Stimulated activated naive CD8-positive, alpha-beta T cell treated with anti-CD3 and anti-CD28 coated beads, Interleukin-15, amount 100 ng/mL, for 72 hours (primary cell): ENCODE results near the gene FSTL4.

Experiments
- ATAC-seq: fragments of 150-1000 bp; cut with Tn5 transposase; 2 replicates; pipeline ENCODE4 v1.10.0; 2021; ENCODE audit warnings: mild to moderate bottlenecking, moderate library complexity
- DNase-seq, 2 donors: peaks; one replicate each; pipeline ENCODE4 v3.0.0; 2021 to 2022
- H3K27ac Mint-ChIP-seq, 2 donors: one replicate each; pipeline ENCODE4 v1.8.0; 2022; ENCODE audit warnings: mild to moderate bottlenecking in 2 of 2, mixed read lengths in 2 of 2, moderate library complexity in 2 of 2
- H3K27me3 Mint-ChIP-seq: one replicate; pipeline ENCODE4 v1.8.0; 2022; ENCODE audit warnings: mixed read lengths
- H3K4me1 Mint-ChIP-seq: one replicate; pipeline ENCODE4 v1.8.0; 2022; ENCODE audit warnings: mild to moderate bottlenecking, mixed read lengths
- H3K4me3 Mint-ChIP-seq, 2 donors: one replicate each; pipeline ENCODE4 v1.8.0; 2022; ENCODE audit warnings: mild to moderate bottlenecking in 2 of 2, mixed read lengths in 2 of 2, moderate library complexity in 1 of 2
- H3K9me3 Mint-ChIP-seq, 2 donors: one replicate each; pipeline ENCODE4 v1.8.0; 2022; ENCODE audit warnings: mixed read lengths in 2 of 2

Gene FSTL4

DNA sequence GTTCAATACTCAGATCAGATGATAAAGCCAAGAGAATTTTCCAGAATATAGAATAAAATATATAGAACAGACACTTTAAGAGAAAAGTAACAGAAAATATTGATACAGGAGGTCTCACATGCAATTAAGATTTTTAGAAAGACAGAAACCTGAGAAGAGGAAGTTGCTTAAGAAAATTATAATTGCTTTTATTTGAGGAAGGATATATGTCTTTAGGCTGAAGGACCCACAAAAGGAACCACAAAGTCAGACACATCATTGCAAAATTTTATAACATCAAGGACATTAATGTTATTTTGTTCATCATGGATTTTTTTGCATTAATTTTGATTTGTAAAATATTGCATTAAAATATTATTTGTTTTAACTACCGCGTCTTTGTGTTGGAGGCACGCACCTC is 141.5 kb downstream of the FSTL4 start:
- H3K4me3 Mint-ChIP-seq = no peak overlapping the region
- peaks cover under 1% of the 10 kb centered on the region for H3K4me1 Mint-ChIP-seq
- ATAC-seq (no peak), DNase-seq (no peak)
- H3K27me3 Mint-ChIP-seq = peaks cover 27% of the 10 kb centered on the region
- no peaks in the 10 kb centered on the region for H3K9me3 Mint-ChIP-seq
- H3K27ac Mint-ChIP-seq = no peak overlapping the region

DNA sequence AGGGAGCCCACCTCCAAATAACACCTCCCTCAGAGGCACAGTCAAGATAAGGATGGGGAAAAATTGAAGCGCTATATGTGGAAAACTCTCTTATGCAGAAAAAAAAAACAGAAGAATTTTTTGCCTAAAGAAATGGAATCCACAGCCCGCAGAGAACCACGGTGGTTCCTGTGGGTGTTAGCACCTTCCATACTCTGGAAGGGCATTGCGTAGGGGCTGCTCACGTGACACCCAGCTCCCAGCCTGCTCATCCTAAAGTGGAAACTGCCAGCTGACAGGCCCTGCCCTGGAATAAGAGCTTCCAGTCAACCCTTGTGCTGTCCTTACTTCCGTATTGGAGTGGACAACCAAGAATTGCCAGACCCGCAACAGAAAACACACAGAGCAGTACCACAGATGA is 142.5 kb downstream of the FSTL4 start:
- DNase-seq = no peak
- Mint-ChIP-seq H3K4me1 (peaks cover 6% of the 10 kb centered on the region), H3K27ac (no peak overlapping the region), H3K9me3 (no peaks in the 10 kb centered on the region), H3K4me3 (no peak overlapping the region), H3K27me3 (peaks cover 23% of the 10 kb centered on the region)
- ATAC-seq = no peak

DNA sequence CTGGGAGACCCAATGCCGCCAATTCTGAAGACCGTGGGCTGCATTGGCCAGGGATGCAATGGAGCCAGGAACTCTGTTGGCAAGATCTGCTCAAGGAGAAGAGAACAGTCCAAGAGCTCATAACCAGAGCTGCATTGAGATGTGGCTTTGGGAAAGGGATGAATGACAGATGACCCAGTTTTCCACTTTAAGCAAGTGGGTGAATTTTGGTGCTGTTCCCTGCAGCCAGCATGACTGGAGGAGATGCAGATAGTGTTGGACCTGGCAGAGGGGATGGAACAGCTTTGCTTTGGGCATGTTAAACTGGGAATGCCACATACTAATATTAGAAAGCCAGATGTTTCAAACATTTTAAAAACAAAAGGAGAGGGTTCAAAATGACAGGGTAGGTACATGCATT is 143.1 kb downstream of the FSTL4 start:
- peaks cover 6% of the 10 kb centered on the region for H3K4me1 Mint-ChIP-seq
- H3K27me3 Mint-ChIP-seq = peaks cover 20% of the 10 kb centered on the region
- ATAC-seq = no peak
- peak overlapping the region in 1 of 2 donors; percentile 59 for H3K27ac Mint-ChIP-seq
- no peak for DNase-seq
- no peak overlapping the region for H3K4me3 Mint-ChIP-seq
- no peaks in the 10 kb centered on the region for H3K9me3 Mint-ChIP-seq

DNA sequence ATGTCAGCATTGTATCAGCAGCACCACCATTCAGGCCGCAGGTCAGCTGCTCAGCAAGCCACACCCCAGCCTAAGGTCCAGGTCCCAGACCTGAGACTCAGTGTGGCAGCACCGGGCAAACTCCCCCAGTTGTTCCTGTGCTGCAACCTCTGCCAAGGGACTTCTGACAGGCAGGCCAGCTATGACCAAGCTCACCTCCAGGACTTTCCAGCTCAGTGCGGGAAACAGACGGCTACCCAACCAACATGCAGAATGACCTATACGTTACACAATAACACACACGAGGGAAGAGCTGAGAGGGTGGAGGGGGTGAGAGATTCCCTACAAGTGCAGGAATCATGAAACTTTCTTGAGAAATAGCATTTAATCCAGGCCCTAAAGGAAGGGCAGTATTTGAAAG is 143.7 kb downstream of the FSTL4 start:
- Mint-ChIP-seq H3K9me3 (no peaks in the 10 kb centered on the region), H3K27me3 (peaks cover 13% of the 10 kb centered on the region), H3K4me3 (no peak overlapping the region), H3K4me1 (peaks cover 6% of the 10 kb centered on the region), H3K27ac (peak overlapping the region in 1 of 2 donors; percentile 36)
- DNase-seq = no peak
- ATAC-seq = no peak

DNA sequence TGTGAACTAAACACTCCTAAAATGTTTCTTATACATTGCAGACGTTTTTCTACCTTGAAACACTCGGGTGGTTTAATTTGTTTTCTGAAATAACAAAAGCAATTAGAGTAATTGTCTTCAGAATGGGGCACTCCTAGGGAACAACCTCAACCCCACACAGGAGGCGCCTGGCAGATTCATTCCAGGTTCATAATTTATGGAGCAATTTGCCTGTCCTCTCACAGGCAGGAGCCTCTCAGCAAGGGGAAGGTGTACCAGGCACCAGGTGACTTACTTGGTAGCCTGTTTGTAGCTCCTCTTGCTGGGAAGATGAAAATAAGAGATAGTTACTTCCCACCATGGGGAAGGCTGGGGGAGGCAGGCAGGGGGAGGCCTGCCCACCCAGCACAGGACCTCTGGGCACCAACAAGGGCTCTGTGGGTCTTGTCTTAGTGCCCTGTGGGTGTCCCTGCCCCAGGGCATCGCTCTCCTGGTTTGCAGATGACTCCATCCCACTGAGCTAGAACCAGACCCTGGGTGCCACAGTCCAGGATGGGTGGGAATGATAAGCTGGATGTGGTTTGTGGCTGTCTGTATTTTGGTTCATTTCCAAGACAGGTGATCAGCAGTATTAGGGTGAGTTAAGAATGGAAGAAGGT is 144.4 kb downstream of the FSTL4 start:
- Mint-ChIP-seq H3K4me3 (no peak overlapping the region), H3K9me3 (no peaks in the 10 kb centered on the region), H3K27ac (no peak overlapping the region), H3K4me1 (peaks cover 6% of the 10 kb centered on the region), H3K27me3 (peaks cover 9% of the 10 kb centered on the region)
- ATAC-seq = no peak
- no peak for DNase-seq

DNA sequence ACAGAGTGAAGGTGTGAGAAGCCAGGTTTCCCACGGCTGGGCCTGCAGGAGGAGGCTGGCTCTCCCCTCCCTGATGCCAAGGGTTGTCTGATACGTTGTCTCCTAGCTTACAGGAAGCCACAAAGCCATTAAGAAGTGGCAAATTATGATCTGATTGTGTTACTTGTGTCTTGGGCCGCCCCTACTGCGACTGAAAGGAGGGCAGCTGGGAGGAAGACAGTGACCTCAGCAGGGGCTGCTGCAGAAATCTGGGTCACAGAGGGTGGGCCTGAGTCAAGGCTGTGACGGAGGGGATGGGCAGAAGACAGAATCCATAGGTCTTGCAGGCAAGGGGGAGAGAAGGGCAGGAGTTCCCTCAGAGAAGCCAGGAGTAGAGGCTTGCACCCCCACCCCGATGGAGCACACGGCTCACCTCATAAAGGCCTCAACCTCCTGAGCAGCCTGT is 145.0 kb downstream of the FSTL4 start:
- Mint-ChIP-seq H3K4me1 (peaks cover 6% of the 10 kb centered on the region), H3K4me3 (no peak overlapping the region), H3K27ac (no peak overlapping the region), H3K27me3 (peaks cover 9% of the 10 kb centered on the region), H3K9me3 (no peaks in the 10 kb centered on the region)
- DNase-seq (no peak), ATAC-seq (peak; percentile 58)

DNA sequence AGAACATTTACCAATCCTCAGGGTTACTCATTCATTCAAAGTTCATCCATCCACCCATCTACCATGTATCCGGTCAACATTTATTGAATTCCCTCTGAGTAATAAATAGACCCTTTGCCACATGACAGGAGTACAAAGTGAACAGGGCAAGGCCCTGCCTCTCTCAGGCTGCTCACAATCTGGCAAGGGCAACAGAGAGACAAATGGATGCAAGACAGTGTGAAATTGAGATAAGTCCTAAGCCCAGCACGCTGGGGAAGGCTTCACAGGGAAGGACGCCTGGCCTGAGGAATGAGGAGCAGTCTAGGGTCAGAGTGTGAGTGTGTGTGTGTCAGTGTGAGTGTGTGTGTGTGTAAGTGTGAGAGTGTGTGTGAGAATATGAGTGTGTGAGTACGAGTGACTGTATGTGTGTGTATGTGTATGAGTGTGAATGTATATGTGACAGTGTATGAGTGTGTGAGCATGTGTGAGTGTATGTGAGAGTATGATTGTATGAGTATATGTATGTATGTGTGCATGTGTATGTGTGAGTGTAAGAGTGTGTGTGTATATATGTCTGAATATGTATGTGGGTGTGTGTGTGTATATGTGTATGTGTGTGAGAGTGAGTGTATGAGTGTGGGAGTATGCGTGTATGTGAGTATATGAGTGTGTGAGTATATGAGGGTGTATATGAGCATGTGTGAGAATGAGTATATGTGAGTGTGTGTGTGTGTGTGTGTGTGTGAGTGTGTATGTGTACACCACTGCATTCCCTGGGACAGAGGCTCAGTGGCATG is 145.6 kb downstream of the FSTL4 start:
- DNase-seq (no peak), ATAC-seq (peak; percentile 38)
- peaks cover 6% of the 10 kb centered on the region for H3K4me1 Mint-ChIP-seq
- peaks cover 9% of the 10 kb centered on the region for H3K27me3 Mint-ChIP-seq
- no peaks in the 10 kb centered on the region for H3K9me3 Mint-ChIP-seq
- no peak overlapping the region for H3K27ac Mint-ChIP-seq
- H3K4me3 Mint-ChIP-seq = no peak overlapping the region

DNA sequence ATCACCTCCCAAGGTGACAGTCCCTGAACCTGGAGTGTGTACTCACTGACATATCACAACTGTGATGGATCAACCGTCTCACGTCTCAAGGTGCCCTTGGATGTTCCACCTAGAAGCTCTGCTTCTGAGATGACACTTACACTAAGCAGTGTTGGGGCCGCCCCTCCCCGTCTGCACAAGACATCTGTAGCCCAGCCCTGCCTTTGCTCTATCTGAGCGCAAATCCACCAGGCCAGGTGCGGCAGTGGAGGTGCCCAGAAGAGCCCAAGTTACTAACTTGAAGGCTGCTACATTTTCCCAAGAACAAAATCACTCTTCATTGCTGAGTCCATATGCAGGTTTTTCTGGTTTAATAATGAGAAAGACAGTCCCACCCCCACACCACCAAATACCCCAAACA is 148.3 kb downstream of the FSTL4 start:
- H3K9me3 Mint-ChIP-seq = no peaks in the 10 kb centered on the region
- no peak overlapping the region for H3K4me3 Mint-ChIP-seq
- DNase-seq (no peak), ATAC-seq (no peak)
- H3K4me1 Mint-ChIP-seq = peaks cover 11% of the 10 kb centered on the region
- H3K27ac Mint-ChIP-seq = no peak overlapping the region
- H3K27me3 Mint-ChIP-seq = peaks cover 5% of the 10 kb centered on the region

DNA sequence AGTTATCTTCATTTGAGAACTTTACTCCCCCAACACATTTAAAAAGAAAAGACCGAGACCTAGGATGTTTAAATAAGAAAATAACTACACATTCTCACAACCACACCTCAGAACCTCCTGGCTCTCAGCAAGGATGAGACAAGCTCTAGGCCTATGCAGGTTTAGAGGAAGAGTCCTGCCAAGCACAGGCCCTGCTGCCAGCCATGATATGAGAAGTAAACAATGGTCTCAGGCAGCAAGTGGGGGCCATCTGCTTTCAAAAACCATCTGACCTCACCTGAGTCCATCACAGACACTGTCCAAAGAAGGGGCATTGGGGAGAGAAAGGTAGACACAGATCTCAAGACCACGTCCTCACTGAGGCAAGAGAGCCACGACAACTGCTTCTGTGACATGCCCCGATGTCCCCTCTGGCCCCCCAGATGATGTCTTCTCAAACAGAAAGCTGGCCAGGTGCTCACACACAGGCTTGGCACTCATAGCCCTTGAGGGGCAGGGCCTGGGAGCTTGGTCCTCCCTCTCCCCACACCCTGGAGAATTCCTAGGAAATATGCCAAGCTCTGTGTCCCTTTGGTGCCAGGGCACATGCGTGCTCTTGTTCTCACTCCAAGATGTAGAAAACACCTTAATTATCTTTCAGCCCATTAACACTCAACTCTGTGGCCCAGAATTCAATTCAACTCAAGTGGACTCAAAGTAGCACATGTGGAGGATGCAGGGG is 150.4 kb downstream of the FSTL4 start:
- H3K27ac Mint-ChIP-seq = peak overlapping the region in 1 of 2 donors; percentile 49
- ATAC-seq (no peak), DNase-seq (no peak)
- H3K27me3 Mint-ChIP-seq = no peaks in the 10 kb centered on the region
- H3K4me1 Mint-ChIP-seq = peaks cover 11% of the 10 kb centered on the region
- H3K4me3 Mint-ChIP-seq = no peak overlapping the region
- H3K9me3 Mint-ChIP-seq = no peaks in the 10 kb centered on the region

DNA sequence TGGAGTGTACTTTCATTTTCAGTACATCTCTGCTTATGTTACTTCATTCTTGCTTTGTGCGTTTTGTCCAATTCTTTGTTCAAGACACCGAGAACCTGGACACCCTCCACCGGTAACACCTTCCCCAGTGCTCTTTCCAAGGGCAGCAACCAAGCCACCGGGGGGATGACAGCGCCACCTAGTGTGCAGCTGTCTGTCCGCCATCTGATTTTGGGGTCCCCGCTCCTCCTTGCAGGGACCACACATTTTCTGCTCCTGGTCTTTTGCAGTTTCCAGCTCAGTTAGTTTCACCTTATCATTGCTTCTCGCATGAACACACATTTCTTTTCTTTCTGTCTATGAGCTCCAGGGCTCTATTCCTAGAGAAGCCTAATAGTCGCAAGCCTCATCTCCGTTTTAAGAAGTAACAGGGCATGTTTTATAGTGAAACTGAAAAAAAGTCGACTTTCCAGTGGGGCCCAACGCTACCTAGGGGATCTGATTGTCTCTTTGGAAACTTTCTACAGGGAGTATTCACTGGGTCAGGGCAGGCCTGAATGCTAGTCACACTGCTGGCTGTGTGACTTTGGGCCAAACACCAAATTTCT is 152.1 kb downstream of the FSTL4 start:
- Mint-ChIP-seq H3K4me3 (no peak overlapping the region), H3K27me3 (no peaks in the 10 kb centered on the region), H3K27ac (no peak overlapping the region), H3K9me3 (no peaks in the 10 kb centered on the region), H3K4me1 (peaks cover 5% of the 10 kb centered on the region)
- DNase-seq (peak; percentile 57 to 63), ATAC-seq (peak; percentile 74)

DNA sequence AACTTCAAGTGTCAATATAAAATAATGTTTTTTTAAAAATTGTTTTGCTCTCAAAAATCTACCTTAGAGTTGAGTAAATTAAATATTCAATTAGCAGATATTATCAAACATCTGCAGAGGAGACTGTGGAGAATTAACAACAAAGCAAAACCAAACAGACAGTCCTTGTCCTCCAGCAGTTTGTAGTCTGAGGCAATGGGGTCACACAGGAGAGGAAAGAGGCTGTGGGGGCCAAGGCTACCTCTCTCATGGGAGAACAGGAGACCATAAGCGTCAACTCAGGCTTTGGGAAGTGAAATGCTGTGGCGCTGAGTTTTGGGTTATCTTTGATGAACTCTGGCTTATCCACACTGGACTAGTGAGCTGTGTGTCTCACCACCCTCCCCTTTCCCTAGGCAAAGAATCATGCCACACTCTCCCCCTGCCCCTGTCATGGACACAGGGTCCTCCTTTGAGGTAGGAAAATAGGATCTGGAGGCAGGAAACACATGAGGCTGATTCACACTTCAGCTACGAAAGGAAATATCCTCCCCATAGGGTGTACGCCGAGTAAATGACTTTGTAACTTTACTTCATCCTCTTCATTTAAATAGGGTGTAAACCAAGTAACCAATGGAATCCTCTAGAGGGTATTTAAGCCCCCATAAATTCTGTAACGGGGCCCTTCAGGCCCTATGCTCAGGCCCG is 152.7 kb downstream of the FSTL4 start:
- DNase-seq (no peak), ATAC-seq (no peak)
- no peak overlapping the region for H3K4me3 Mint-ChIP-seq
- peaks cover 5% of the 10 kb centered on the region for H3K4me1 Mint-ChIP-seq
- H3K27ac Mint-ChIP-seq = no peak overlapping the region
- no peaks in the 10 kb centered on the region for H3K9me3 Mint-ChIP-seq
- H3K27me3 Mint-ChIP-seq = no peaks in the 10 kb centered on the region

DNA sequence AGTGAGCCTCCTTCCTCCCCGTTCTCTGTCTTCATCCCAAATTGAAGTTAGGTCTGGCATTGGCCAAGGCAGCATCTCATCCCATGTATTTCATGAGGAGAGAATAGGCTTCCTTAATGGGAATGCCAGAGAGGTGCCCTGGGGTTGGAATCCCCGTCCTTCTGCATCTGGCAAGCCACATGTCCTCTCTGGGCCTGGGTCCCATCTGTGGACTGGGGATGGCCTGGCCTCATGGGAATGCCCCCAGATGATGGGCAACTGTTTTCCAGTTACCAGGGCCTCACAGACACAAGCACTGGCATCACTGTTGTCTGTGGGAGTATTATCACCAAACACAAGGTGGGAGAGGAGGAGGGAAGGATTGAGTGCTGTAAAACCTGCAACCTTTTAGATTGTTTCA is 153.9 kb downstream of the FSTL4 start:
- Mint-ChIP-seq H3K4me1 (peaks cover 5% of the 10 kb centered on the region), H3K27ac (no peak overlapping the region), H3K9me3 (no peaks in the 10 kb centered on the region), H3K4me3 (no peak overlapping the region), H3K27me3 (peaks cover 2% of the 10 kb centered on the region)
- ATAC-seq = no peak
- DNase-seq = no peak

DNA sequence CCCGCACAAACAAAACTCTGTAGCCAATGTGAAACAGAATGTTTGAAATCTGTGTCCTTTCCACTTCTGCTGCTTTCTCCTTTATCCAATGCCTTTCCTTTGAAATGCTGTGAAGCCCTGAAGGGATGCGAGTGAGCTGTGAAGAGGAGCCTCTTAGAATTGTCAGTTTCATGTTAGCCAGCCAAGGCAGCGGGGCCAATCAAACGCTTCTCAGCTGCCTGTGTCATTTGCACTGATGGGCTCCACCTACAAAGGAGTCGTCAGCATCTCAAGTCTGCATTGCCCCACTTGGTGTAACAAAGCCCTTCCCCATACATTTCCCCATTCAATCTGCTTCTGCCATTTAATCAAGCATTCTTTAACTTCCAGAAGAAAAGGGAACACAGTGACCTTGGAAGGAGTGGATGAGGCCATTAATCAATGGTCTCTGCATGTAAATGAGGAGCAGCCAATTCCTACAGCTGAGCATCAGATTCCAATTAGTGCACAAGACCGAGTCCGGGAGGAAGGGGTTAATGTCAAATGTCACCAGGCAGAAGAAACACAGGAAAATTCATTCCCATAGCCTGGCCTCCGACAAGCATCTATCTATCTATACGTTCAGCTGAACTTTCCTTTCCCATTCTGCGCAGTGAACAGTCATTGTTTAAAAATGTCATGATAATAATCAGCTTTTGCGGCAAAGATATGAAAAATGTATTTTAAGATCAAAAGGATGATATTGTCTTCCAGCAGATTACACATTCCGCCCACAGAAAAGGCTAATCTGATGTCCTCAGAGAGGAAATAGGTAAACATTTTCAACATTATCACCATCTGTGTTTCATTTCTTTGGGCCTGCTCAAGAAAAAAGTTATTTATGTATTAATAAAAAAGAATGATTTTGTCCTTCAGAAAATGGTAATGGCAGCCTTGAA is 154.6 kb downstream of the FSTL4 start:
- Mint-ChIP-seq H3K27me3 (peaks cover 7% of the 10 kb centered on the region), H3K4me3 (no peak overlapping the region), H3K27ac (no peak overlapping the region), H3K9me3 (no peaks in the 10 kb centered on the region), H3K4me1 (peaks cover 5% of the 10 kb centered on the region)
- ATAC-seq = no peak
- no peak for DNase-seq

DNA sequence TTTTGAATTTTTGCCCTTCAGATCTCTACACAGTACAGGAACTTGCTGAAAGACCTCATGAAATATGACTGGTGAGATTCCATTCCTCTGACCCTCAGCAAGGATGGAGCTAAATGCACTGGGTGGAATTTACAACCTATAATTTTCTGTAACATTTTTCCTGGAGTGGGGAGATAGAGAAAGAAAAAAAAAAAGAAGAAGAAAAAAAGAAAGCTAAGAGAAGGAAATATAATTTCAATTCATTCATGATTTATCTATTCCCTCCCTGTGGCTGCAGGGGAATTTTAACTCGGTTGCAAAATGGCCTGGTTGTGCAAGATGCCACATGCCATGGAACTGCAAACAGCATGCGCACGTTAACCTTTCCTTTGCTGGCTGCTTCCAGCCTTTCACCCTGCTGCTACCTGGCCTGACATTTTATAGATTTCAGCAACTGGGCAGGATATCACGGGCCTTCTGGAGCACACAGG is 155.4 kb downstream of the FSTL4 start:
- Mint-ChIP-seq H3K4me1 (peaks cover 5% of the 10 kb centered on the region), H3K27me3 (peaks cover 13% of the 10 kb centered on the region), H3K4me3 (no peak overlapping the region), H3K9me3 (no peaks in the 10 kb centered on the region), H3K27ac (no peak overlapping the region)
- ATAC-seq (no peak), DNase-seq (no peak)
